T-helper 1 cell (primary cell): Measurements from ENCODE around the gene DOP1B.
"Not testable (repeated sequence)": the region's sequence is repeated elsewhere in the genome, so short reads cannot be mapped to it uniquely, and the experiment has no call there.

Experiments
- DNase-seq, 5 donors: peaks; one replicate each; pipeline ENCODE4 v3.0.0-alpha.2; 2012 to 2020

Gene DOP1B

GRCh38 chr21:36139791-36140190, 16.8 kb upstream of the DOP1B start:
- DNase-seq: not testable (repeated sequence)

- DNase-seq: peak; percentile 79 to 93 (median 86)
Measured at GRCh38 chr21:36141513-36141925, 15.1 kb upstream of the DOP1B start.

- DNase-seq: not testable (repeated sequence)
Measured at GRCh38 chr21:36144233-36144632, 12.4 kb upstream of the DOP1B start.

GRCh38 chr21:36145259-36145658, 11.4 kb upstream of the DOP1B start:
- peak in 1 of 5 donors; percentile 66 for DNase-seq

- no peak for DNase-seq
Measured at GRCh38 chr21:36147911-36148310, 8.7 kb upstream of the DOP1B start.

GRCh38 chr21:36148886-36149285, 7.7 kb upstream of the DOP1B start:
- DNase-seq: no peak

GRCh38 chr21:36149788-36150711, 6.6 kb upstream of the DOP1B start:
- DNase-seq: no peak

GRCh38 chr21:36155603-36156338, 853 bp upstream of the DOP1B start:
- peak in 1 of 5 donors; percentile 23 for DNase-seq

- peak; percentile 99 to 100 (median 100) for DNase-seq
Measured at GRCh38 chr21:36156339-36156814, 247 bp upstream of the DOP1B start.

GRCh38 chr21:36159356-36159921, 2.8 kb downstream of the DOP1B start:
- DNase-seq: no peak

- no peak for DNase-seq
Measured at GRCh38 chr21:36160850-36161178, 4.2 kb downstream of the DOP1B start.

GRCh38 chr21:36162631-36163030, 6.0 kb downstream of the DOP1B start:
- DNase-seq: no peak

- DNase-seq: no peak
Measured at GRCh38 chr21:36163750-36164741, 7.4 kb downstream of the DOP1B start.

GRCh38 chr21:36165356-36165755, 8.7 kb downstream of the DOP1B start:
- DNase-seq: no peak

GRCh38 chr21:36166705-36167104, 10.1 kb downstream of the DOP1B start:
- DNase-seq: no peak

GRCh38 chr21:36167541-36167940, 10.9 kb downstream of the DOP1B start:
- DNase-seq: no peak

- DNase-seq: no peak
Measured at GRCh38 chr21:36169470-36170128, 13.0 kb downstream of the DOP1B start.

- DNase-seq: no peak
Measured at GRCh38 chr21:36170823-36171222, 14.2 kb downstream of the DOP1B start.

- DNase-seq: no peak
Measured at GRCh38 chr21:36171336-36171735, 14.7 kb downstream of the DOP1B start.

- no peak for DNase-seq
Measured at GRCh38 chr21:36171741-36172331, 15.2 kb downstream of the DOP1B start.

- no peak for DNase-seq
Measured at GRCh38 chr21:36174780-36175179, 18.2 kb downstream of the DOP1B start.
